ENCODE measurements around the gene GRWD1. TPM values are rescaled to one million over a fixed set of nuclear protein-coding genes. Genes with fewer than 3 reads are reported as not detected.
A peak's percentile ranks its signal among the peaks of the same experiment; 100 is the strongest.

The GRWD1 gene
- polyA plus RNA-seq, 2 donors = 6.2 to 18.1 TPM

DNA sequence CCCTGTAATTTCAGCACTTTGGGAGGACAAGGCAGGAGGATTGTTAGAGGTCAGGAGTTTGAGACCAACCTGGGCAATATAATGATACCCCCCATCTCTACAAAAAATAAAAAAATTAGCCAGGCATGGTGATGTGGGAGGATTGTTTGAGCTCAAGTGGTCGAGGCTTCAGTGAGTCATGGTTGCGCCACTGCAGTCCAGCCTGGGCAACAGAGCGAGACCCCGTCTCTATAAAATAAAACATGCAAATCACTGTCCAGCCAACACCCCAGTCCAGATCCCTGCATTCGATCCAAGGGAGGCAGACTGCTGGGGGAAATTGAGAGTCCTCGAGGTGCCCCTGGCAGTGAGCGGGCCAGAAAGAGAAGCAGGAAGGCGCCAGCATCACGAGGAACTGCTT is 30.4 kb downstream of the GRWD1 start:
- Histone ChIP-seq H3K4me3 (ENCODE audit: low read depth in 1 of 2, low read length in 2 of 2) (no peak overlapping the region), H3K4me1 (ENCODE audit: control insufficient read depth in 2 of 2, insufficient read depth in 2 of 2, low read length in 1 of 2) (peaks cover 0 to 10% of the 10 kb centered on the region in 2 donors), H3K36me3 (ENCODE audit: control insufficient read depth in 2 of 2, insufficient read depth in 2 of 2, low read length in 1 of 2) (peaks cover 39 to 67% of the 10 kb centered on the region in 2 donors), H3K27ac (ENCODE audit: low read depth in 2 of 2, low read length in 1 of 2) (no peak overlapping the region), H3K9me3 (ENCODE audit: control insufficient read depth in 2 of 2, insufficient read depth in 1 of 2, low read depth in 1 of 2, low read length in 1 of 2) (no peaks in the 10 kb centered on the region), H3K27me3 (ENCODE audit: control insufficient read depth in 1 of 2, insufficient read depth in 2 of 2, low read length in 2 of 2) (no peaks in the 10 kb centered on the region)
- 90 to 92% methylated on average over 9 of the region's 9 CpGs for WGBS, 2 donors

DNA sequence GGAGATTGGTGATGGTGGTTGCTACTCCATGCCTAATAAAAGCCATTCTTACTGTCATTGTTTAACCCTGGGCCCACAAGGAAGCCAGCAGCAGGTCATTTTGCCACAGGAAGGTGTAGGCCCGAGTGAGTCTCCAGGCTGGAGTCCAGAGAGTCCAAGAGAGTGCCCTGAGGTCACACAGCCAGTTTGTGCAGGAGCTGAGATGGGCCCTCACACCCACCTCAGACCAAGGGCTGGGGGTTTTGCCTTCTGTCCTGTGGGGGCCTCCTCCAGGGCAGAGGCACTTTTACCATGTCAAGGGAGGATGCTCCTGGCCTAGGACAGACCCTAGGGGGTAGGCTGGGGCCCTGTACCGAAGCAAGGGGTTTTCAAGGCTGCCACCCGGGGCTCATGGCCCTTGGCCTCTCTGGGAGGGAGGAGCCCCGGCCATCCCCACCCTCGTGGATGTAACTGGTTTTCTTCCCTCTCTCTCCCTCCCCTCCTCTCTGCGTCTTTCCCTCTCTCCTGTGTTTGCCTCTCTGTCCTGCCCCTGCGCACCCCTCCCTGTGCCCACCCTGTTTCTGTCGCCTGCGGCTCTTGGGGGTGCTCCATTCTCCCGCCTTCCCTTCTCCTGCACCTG is 31.4 kb downstream of the GRWD1 start:
- peaks cover 0 to 11% of the 10 kb centered on the region in 2 donors for H3K4me1 ChIP-seq (ENCODE audit: control insufficient read depth in 2 of 2, insufficient read depth in 2 of 2, low read length in 1 of 2)
- H3K36me3 ChIP-seq (ENCODE audit: control insufficient read depth in 2 of 2, insufficient read depth in 2 of 2, low read length in 1 of 2) = peaks cover 33 to 60% of the 10 kb centered on the region in 2 donors
- no peak overlapping the region for H3K4me3 ChIP-seq (ENCODE audit: low read depth in 1 of 2, low read length in 2 of 2)
- H3K27ac ChIP-seq (ENCODE audit: low read depth in 2 of 2, low read length in 1 of 2) = no peak overlapping the region
- 71 to 78% methylated on average over 10 of the region's 10 CpGs for WGBS, 2 donors
- H3K27me3 ChIP-seq (ENCODE audit: control insufficient read depth in 1 of 2, insufficient read depth in 2 of 2, low read length in 2 of 2) = no peaks in the 10 kb centered on the region
- no peaks in the 10 kb centered on the region for H3K9me3 ChIP-seq (ENCODE audit: control insufficient read depth in 2 of 2, insufficient read depth in 1 of 2, low read depth in 1 of 2, low read length in 1 of 2)

DNA sequence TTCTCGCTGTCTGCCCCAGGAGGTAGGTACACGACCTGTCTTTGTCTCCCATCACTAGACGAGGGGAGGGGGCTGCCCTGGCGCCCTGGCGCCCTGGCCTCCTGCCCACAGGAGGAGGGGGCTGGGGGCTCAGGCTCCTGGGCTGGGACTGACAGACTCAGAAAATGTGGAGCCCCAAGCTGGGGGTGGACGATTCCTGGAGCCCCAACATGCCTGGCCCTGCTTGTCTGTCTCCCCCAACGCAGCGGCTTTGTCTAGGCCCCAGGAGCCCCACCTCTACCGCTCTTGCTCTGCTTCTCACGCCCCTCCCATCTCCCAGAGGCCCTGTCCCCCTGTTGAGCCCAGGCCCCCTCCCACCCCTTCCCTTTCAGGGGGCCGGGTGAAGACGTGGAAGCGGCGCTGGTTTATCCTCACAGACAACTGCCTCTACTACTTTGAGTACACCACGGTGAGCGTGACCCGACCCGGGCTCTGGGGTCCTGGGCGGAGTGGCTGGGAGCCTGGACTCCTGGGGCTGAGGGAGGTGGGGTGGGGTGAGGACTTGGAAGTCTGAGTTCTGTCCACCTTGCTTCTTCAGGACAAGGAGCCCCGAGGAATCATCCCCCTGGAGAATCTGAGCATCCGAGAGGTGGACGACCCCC is 32.0 kb downstream of the GRWD1 start:
- peaks cover 0 to 11% of the 10 kb centered on the region in 2 donors for H3K4me1 ChIP-seq (ENCODE audit: control insufficient read depth in 2 of 2, insufficient read depth in 2 of 2, low read length in 1 of 2)
- peaks cover 26 to 54% of the 10 kb centered on the region in 2 donors for H3K36me3 ChIP-seq (ENCODE audit: control insufficient read depth in 2 of 2, insufficient read depth in 2 of 2, low read length in 1 of 2)
- WGBS, 2 donors = 80% methylated on average over 22 of the region's 22 CpGs
- no peaks in the 10 kb centered on the region for H3K9me3 ChIP-seq (ENCODE audit: control insufficient read depth in 2 of 2, insufficient read depth in 1 of 2, low read depth in 1 of 2, low read length in 1 of 2)
- H3K27me3 ChIP-seq (ENCODE audit: control insufficient read depth in 1 of 2, insufficient read depth in 2 of 2, low read length in 2 of 2) = no peaks in the 10 kb centered on the region
- no peak overlapping the region for H3K4me3 ChIP-seq (ENCODE audit: low read depth in 1 of 2, low read length in 2 of 2)
- no peak overlapping the region for H3K27ac ChIP-seq (ENCODE audit: low read depth in 2 of 2, low read length in 1 of 2)

DNA sequence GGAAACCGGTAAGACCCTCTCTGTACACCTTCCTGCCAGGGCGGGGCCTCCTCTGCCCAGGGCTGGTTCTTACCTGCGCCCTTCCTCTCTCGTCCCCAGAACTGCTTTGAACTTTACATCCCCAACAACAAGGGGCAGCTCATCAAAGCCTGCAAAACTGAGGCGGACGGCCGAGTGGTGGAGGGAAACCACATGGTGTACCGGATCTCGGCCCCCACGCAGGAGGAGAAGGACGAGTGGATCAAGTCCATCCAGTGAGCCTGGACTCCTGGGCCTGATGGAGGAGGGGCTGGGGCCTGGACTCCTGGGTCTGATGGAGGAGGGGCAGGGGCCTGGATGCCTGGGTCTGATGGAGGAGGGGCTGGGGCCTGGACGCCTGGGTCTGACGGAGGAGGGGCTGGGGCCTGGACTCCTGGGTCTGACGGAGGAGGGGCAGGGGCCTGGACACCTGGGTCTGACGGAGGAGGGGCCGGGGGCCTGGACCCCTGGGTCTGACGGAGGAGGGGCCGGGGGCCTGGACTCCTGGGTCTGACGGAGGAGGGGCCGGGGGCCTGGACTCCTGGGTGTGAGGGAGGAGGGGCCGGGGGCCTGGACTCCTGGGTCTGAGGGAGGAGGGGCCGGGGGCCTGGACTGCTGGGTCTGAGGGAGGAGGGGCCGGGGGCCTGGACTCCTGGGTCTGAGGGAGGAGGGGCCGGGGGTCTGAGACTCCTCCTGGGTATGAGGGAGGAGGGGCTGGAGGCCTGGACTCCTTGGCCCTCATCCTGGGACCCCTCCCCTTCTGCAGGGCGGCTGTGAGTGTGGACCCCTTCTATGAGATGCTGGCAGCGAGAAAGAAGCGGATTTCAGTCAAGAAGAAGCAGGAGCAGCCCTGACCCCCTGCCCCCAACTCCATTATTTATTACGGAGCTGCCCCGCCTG is 32.8 kb downstream of the GRWD1 start:
- H3K36me3 ChIP-seq (ENCODE audit: control insufficient read depth in 2 of 2, insufficient read depth in 2 of 2, low read length in 1 of 2) = peaks cover 23 to 47% of the 10 kb centered on the region in 2 donors
- peaks cover 0 to 11% of the 10 kb centered on the region in 2 donors for H3K4me1 ChIP-seq (ENCODE audit: control insufficient read depth in 2 of 2, insufficient read depth in 2 of 2, low read length in 1 of 2)
- no peak overlapping the region for H3K27ac ChIP-seq (ENCODE audit: low read depth in 2 of 2, low read length in 1 of 2)
- WGBS, 2 donors = 81 to 87% methylated on average over 24 to 29 of the region's 29 CpGs
- no peaks in the 10 kb centered on the region for H3K9me3 ChIP-seq (ENCODE audit: control insufficient read depth in 2 of 2, insufficient read depth in 1 of 2, low read depth in 1 of 2, low read length in 1 of 2)
- H3K27me3 ChIP-seq (ENCODE audit: control insufficient read depth in 1 of 2, insufficient read depth in 2 of 2, low read length in 2 of 2) = no peaks in the 10 kb centered on the region
- no peak overlapping the region for H3K4me3 ChIP-seq (ENCODE audit: low read depth in 1 of 2, low read length in 2 of 2)

DNA sequence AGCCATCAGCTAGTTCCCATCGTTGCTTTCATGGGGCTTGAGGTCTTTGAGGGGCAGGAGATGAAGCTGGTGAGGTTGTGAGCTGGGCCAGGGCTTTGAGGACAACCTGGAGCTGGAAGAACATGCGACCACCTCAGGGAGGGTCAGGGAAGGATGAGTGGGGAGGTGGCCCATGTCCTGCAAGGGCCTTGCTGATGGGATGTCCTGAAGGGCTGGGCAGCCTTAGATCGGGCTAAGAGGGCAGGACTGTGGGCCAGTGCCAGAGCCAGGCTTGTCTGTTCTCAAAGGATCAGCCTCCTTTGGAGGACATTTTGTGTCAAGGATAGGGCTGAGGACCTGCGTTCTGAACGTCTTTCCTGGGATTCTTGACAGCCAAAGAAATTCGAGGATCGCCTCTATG is 33.9 kb downstream of the GRWD1 start:
- Histone ChIP-seq H3K36me3 (ENCODE audit: control insufficient read depth in 2 of 2, insufficient read depth in 2 of 2, low read length in 1 of 2) (peaks cover 18 to 37% of the 10 kb centered on the region in 2 donors), H3K4me3 (ENCODE audit: low read depth in 1 of 2, low read length in 2 of 2) (no peak overlapping the region), H3K4me1 (ENCODE audit: control insufficient read depth in 2 of 2, insufficient read depth in 2 of 2, low read length in 1 of 2) (peaks cover 0 to 11% of the 10 kb centered on the region in 2 donors), H3K27ac (ENCODE audit: low read depth in 2 of 2, low read length in 1 of 2) (peak overlapping the region; percentile 88 to 89), H3K27me3 (ENCODE audit: control insufficient read depth in 1 of 2, insufficient read depth in 2 of 2, low read length in 2 of 2) (no peaks in the 10 kb centered on the region), H3K9me3 (ENCODE audit: control insufficient read depth in 2 of 2, insufficient read depth in 1 of 2, low read depth in 1 of 2, low read length in 1 of 2) (no peaks in the 10 kb centered on the region)
- WGBS, 2 donors = 69 to 75% methylated on average over 7 of the region's 7 CpGs

DNA sequence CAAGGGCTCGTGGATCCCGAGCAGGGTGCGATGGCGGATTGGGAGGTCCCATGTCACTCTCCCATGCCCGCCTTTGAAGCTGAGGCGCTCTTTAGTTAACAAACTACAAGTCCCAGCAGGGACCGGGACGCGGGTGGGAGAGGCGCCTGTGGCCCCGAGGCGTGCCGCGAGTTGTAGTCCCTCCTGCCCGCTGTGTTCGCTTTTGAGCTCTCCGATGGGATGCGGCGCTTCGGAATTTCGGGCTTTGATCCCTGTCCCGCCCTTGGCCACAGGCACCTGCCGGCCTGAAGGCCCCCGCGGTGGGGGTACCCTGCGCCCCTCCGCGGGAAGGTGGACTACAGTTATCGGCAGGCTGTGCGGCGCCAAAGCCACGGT is 34.4 kb downstream of the GRWD1 start:
- WGBS, 2 donors = 11 to 20% methylated on average over 28 to 32 of the region's 32 CpGs
- Histone ChIP-seq H3K9me3 (ENCODE audit: control insufficient read depth in 2 of 2, insufficient read depth in 1 of 2, low read depth in 1 of 2, low read length in 1 of 2) (no peaks in the 10 kb centered on the region), H3K4me1 (ENCODE audit: control insufficient read depth in 2 of 2, insufficient read depth in 2 of 2, low read length in 1 of 2) (peaks cover 0 to 11% of the 10 kb centered on the region in 2 donors), H3K36me3 (ENCODE audit: control insufficient read depth in 2 of 2, insufficient read depth in 2 of 2, low read length in 1 of 2) (peaks cover 14 to 32% of the 10 kb centered on the region in 2 donors), H3K4me3 (ENCODE audit: low read depth in 1 of 2, low read length in 2 of 2) (peak overlapping the region; percentile 51 to 58), H3K27me3 (ENCODE audit: control insufficient read depth in 1 of 2, insufficient read depth in 2 of 2, low read length in 2 of 2) (no peaks in the 10 kb centered on the region), H3K27ac (ENCODE audit: low read depth in 2 of 2, low read length in 1 of 2) (peak overlapping the region; percentile 88 to 89)

DNA sequence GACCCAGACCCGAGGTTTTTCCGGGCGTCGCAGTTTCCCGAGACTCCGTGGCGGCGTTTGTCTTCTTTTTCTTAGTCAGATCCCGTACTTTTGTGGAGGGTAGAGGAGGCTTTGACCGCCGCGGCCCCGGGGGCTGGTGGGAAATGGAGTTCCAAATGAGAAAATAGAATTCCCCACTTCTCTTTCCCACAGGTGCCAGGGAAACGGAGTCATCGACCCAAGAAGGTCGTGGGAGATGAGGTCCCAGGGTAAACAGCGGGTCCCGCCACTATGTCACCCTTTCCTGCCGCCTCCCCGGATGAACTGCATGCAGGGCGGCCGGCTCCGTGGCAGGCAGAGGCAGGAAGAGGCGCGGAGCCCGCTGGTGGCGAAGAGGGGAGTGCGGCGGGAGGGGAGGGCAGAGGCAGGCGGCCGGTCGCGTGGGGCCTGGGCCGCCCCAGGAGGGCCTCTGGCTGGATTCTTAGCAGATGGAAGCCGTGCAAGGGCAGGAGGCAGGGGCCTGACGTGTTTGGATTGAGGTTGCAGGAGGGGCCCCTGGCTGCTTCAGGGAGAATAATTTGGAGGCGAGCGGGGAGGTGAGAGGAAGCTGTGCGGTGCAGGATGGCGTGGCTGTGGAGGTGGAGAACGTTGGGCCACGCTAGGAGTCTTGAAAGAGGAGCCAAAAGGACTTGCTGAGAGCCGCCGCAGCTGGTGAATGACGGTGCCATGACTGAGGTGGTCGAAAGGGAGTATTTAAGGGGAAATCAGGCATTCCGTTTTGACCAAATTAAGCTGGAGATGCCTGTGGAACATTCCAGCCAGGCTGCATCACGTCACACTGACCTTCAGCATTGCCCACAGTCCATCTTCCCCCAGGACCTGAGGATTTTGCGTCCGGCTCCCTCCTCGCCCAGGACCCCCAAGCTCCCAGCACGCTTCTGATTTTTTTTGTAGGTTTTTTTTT is 35.0 kb downstream of the GRWD1 start:
- Histone ChIP-seq H3K27ac (ENCODE audit: low read depth in 2 of 2, low read length in 1 of 2) (peak overlapping the region; percentile 88 to 89), H3K9me3 (ENCODE audit: control insufficient read depth in 2 of 2, insufficient read depth in 1 of 2, low read depth in 1 of 2, low read length in 1 of 2) (no peaks in the 10 kb centered on the region), H3K4me1 (ENCODE audit: control insufficient read depth in 2 of 2, insufficient read depth in 2 of 2, low read length in 1 of 2) (peaks cover 0 to 11% of the 10 kb centered on the region in 2 donors), H3K36me3 (ENCODE audit: control insufficient read depth in 2 of 2, insufficient read depth in 2 of 2, low read length in 1 of 2) (peaks cover 9 to 25% of the 10 kb centered on the region in 2 donors), H3K4me3 (ENCODE audit: low read depth in 1 of 2, low read length in 2 of 2) (peak overlapping the region; percentile 51 to 58), H3K27me3 (ENCODE audit: control insufficient read depth in 1 of 2, insufficient read depth in 2 of 2, low read length in 2 of 2) (no peaks in the 10 kb centered on the region)
- WGBS, 2 donors = 9 to 15% methylated on average over 52 of the region's 52 CpGs

DNA sequence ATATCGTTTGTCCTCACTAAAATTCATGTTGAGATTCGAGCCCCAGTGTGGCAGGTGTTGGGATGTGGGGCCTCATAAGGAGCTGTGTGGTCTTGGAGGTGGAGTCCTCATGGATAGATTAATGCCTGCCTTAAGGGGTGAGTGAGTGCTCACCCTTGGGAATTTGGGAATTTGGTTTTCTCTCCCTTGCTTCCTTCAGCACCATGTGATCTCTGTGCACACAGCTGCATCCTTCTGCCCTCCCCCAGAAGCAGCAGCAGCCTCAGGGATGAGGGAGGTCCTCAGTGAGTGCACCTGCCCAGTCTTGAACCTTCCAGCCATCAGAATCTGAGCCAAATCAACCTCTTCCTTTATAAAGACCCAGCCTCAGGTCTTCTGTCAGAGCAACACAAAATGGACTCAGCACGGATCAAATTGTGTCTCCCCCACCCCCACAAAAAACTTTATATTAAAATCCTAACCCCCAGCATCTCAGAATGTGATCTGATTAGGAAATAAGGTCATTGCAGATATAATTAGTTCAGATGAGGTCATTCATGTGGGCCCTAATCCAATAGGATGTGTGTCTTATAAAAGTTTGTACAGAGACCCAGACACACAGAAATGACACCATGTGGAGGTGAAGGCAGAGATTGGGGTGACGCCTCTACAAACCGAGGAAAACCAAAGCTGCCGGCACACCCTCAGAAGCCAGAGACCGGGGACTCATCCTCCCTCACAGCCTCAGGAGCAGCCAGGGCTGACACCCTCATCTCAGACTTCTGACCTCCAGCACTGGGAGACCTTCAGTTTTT is 36.3 kb downstream of the GRWD1 start:
- H3K36me3 ChIP-seq (ENCODE audit: control insufficient read depth in 2 of 2, insufficient read depth in 2 of 2, low read length in 1 of 2) = peaks cover 5 to 16% of the 10 kb centered on the region in 2 donors
- H3K27me3 ChIP-seq (ENCODE audit: control insufficient read depth in 1 of 2, insufficient read depth in 2 of 2, low read length in 2 of 2) = no peaks in the 10 kb centered on the region
- no peak overlapping the region for H3K4me3 ChIP-seq (ENCODE audit: low read depth in 1 of 2, low read length in 2 of 2)
- peaks cover 0 to 11% of the 10 kb centered on the region in 2 donors for H3K4me1 ChIP-seq (ENCODE audit: control insufficient read depth in 2 of 2, insufficient read depth in 2 of 2, low read length in 1 of 2)
- no peaks in the 10 kb centered on the region for H3K9me3 ChIP-seq (ENCODE audit: control insufficient read depth in 2 of 2, insufficient read depth in 1 of 2, low read depth in 1 of 2, low read length in 1 of 2)
- WGBS, 2 donors = 59 to 60% methylated on average over 7 of the region's 7 CpGs
- no peak overlapping the region for H3K27ac ChIP-seq (ENCODE audit: low read depth in 2 of 2, low read length in 1 of 2)

Measured in esophagus (tissue), 2 donors.